GM12878 (cell line): Measurements from ENCODE around the gene ACCS.

Source experiments
- ATF7 ChIP-seq: fragments of 450-650 bp; IDR thresholded peaks from 2 replicates; pipeline ENCODE4 v1.6.1; 2016; ENCODE audit warnings: low read depth, mild to moderate bottlenecking
- BCL11A ChIP-seq: IDR thresholded peaks from 2 replicates; pipeline ENCODE4 v1.6.1; 2011; ENCODE audit warnings: low read depth, low read length
- CHD2 ChIP-seq: IDR thresholded peaks from 2 replicates; pipeline ENCODE4 v1.6.1; 2011; ENCODE audit warnings: low read depth, low read length, improper control_type of control experiment, borderline replicate concordance
- CTCF ChIP-seq, 3 experiments: IDR thresholded peaks in 2 of 3; conservative IDR thresholded peaks in 1 of 3; 2 replicates each; pipeline ENCODE4 v1.5.1; 2011; ENCODE audit warnings: low read depth in 3 of 3, low read length in 3 of 3, mild to moderate bottlenecking in 3 of 3, control low read depth in 2 of 3, moderate library complexity in 2 of 3, inconsistent platforms in 1 of 3, mixed read lengths in 1 of 3; ENCODE audit not compliant: control insufficient read depth in 2 of 3, insufficient read depth in 1 of 3; ENCODE audit errors: extremely low read depth in 1 of 3
- FOXK2 ChIP-seq: fragments of 450-650 bp; IDR thresholded peaks from 2 replicates; pipeline ENCODE4 v1.6.1; 2017; ENCODE audit warnings: mild to moderate bottlenecking, moderate library complexity
- NKRF ChIP-seq: fragments of 450-650 bp; conservative IDR thresholded peaks from 2 replicates; pipeline ENCODE4 v1.6.1; 2017; ENCODE audit warnings: mild to moderate bottlenecking, moderate library complexity
- TAF1 ChIP-seq: IDR thresholded peaks from 2 replicates; pipeline ENCODE4 v1.6.1; 2011; ENCODE audit warnings: mild to moderate bottlenecking, low read depth, low read length, borderline replicate concordance
- ZBED1 ChIP-seq: IDR thresholded peaks from 2 replicates; pipeline ENCODE4 v1.6.1; 2016; ENCODE audit warnings: borderline replicate concordance
- ZNF274 ChIP-seq: IDR thresholded peaks from one replicate; pipeline ENCODE4 v1.8.0; 2011; ENCODE audit not compliant: insufficient read length, insufficient read depth
- TF ChIP-seq, protein P1 (sequence below): IDR thresholded peaks from 2 replicates; pipeline ENCODE4 v1.6.1; 2012; ENCODE audit warnings: low read depth, low read length, improper control_type of control experiment
- TF ChIP-seq, protein P2 (sequence below): fragments of 450-650 bp; IDR thresholded peaks from 2 replicates; pipeline ENCODE4 v1.6.1; 2017; ENCODE audit warnings: mild to moderate bottlenecking, moderate library complexity

DNA sequence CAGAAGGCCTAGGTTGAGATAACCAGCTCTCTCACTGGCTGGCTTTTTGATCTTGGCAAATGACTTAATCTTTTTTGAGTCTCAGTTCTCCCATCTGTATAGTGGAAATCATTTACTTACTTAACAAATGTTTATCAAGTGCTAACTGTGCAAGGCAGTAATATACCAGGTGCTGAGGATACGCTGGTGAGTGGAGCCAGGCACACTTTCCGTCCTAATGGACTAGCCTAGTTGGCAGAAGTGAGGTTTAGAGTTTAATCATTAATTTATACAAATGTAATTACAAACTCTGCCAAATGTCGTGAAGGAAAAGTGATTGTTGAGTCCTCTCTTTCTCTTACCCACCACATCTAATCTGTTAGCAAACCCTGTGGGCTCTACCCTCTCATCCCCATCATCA lies 62.7 kb downstream of the ACCS start:
- TF ChIP-seq CHD2 (no peak), ZNF274 (no peak), CTCF (IDR thresholded peaks at IDR 0.05 in 2 of 3, conservative IDR thresholded peaks at IDR 0.05 in 1 of 3; ENCODE audit: control insufficient read depth in 2 of 3, extremely low read depth in 1 of 3, insufficient read depth in 1 of 3, low read depth in 3 of 3, low read length in 3 of 3) (no peak), BCL11A (no peak), TAF1 (no peak), FOXK2 (no peak), ATF7 (no peak), ZBED1 (no peak), NKRF (no peak)
- TF ChIP-seq, protein P1, sequence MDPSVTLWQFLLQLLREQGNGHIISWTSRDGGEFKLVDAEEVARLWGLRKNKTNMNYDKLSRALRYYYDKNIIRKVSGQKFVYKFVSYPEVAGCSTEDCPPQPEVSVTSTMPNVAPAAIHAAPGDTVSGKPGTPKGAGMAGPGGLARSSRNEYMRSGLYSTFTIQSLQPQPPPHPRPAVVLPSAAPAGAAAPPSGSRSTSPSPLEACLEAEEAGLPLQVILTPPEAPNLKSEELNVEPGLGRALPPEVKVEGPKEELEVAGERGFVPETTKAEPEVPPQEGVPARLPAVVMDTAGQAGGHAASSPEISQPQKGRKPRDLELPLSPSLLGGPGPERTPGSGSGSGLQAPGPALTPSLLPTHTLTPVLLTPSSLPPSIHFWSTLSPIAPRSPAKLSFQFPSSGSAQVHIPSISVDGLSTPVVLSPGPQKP, result no peak
- TF ChIP-seq, protein P2, sequence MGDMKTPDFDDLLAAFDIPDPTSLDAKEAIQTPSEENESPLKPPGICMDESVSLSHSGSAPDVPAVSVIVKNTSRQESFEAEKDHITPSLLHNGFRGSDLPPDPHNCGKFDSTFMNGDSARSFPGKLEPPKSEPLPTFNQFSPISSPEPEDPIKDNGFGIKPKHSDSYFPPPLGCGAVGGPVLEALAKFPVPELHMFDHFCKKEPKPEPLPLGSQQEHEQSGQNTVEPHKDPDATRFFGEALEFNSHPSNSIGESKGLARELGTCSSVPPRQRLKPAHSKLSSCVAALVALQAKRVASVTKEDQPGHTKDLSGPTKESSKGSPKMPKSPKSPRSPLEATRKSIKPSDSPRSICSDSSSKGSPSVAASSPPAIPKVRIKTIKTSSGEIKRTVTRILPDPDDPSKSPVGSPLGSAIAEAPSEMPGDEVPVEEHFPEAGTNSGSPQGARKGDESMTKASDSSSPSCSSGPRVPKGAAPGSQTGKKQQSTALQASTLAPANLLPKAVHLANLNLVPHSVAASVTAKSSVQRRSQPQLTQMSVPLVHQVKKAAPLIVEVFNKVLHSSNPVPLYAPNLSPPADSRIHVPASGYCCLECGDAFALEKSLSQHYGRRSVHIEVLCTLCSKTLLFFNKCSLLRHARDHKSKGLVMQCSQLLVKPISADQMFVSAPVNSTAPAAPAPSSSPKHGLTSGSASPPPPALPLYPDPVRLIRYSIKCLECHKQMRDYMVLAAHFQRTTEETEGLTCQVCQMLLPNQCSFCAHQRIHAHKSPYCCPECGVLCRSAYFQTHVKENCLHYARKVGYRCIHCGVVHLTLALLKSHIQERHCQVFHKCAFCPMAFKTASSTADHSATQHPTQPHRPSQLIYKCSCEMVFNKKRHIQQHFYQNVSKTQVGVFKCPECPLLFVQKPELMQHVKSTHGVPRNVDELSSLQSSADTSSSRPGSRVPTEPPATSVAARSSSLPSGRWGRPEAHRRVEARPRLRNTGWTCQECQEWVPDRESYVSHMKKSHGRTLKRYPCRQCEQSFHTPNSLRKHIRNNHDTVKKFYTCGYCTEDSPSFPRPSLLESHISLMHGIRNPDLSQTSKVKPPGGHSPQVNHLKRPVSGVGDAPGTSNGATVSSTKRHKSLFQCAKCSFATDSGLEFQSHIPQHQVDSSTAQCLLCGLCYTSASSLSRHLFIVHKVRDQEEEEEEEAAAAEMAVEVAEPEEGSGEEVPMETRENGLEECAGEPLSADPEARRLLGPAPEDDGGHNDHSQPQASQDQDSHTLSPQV, result no peak
